Smooth muscle cell (in vitro differentiated cells): Measurements from ENCODE around the gene LRP5. TPM values are rescaled to one million over a fixed set of nuclear protein-coding genes. Genes with fewer than 3 reads are reported as not detected.

Experiments used
- DNase-seq: peaks from one replicate; lab custom pipeline; 2025; ENCODE audit not compliant: unreplicated experiment; lab: John Stamatoyannopoulos, UW
- H2AFZ ChIP-seq: fragments of 200-600 bp; sonication (generic); 2 replicates; pipeline ENCODE4 v1.6.0; 2016; ENCODE audit warnings: antibody characterized with exemption, low read depth, mild to moderate bottlenecking
- H3F3A ChIP-seq: fragments of 200-600 bp; sonication (generic); 2 replicates; pipeline ENCODE4 v1.6.0; 2017; ENCODE audit warnings: antibody characterized with exemption, low read depth
- H3K27ac ChIP-seq: fragments of 200-600 bp; sonication (generic); 2 replicates; pipeline ENCODE4 v1.5.1; 2016; ENCODE audit warnings: low read depth, mild to moderate bottlenecking
- H3K27me3 ChIP-seq: fragments of 200-600 bp; sonication (generic); 2 replicates; pipeline ENCODE4 v1.6.1; 2016; ENCODE audit warnings: low read depth, mild to moderate bottlenecking
- H3K36me3 ChIP-seq: fragments of 200-600 bp; sonication (generic); 2 replicates; pipeline ENCODE4 v1.5.1; 2016; ENCODE audit warnings: low read depth
- H3K4me1 ChIP-seq: fragments of 200-600 bp; sonication (generic); 2 replicates; pipeline ENCODE4 v1.5.1; 2016; ENCODE audit warnings: low read depth
- H3K4me2 ChIP-seq: fragments of 200-600 bp; sonication (generic); 2 replicates; pipeline ENCODE4 v1.6.0; 2016; ENCODE audit warnings: mild to moderate bottlenecking
- H3K4me3 ChIP-seq: fragments of 200-600 bp; sonication (generic); 2 replicates; pipeline ENCODE4 v1.5.1; 2016; ENCODE audit warnings: mild to moderate bottlenecking
- H3K79me2 ChIP-seq: fragments of 200-600 bp; sonication (generic); 2 replicates; pipeline ENCODE4 v1.6.0; 2016; ENCODE audit warnings: low read depth, mild to moderate bottlenecking
- H3K9ac ChIP-seq: fragments of 200-600 bp; sonication (generic); 2 replicates; pipeline ENCODE4 v1.6.0; 2016; ENCODE audit warnings: low read depth
- H3K9me3 ChIP-seq: fragments of 200-600 bp; sonication (generic); replicated peaks from 2 replicates; pipeline ENCODE4 v1.5.1; 2016; ENCODE audit warnings: low read depth
- H4K20me1 ChIP-seq: fragments of 200-600 bp; sonication (generic); 2 replicates; pipeline ENCODE4 v1.6.0; 2016; ENCODE audit warnings: low read depth
- CTCF ChIP-seq: fragments of 200-600 bp; sonication (generic); IDR thresholded peaks from 2 replicates; pipeline ENCODE4 v1.5.1; 2017; ENCODE audit warnings: borderline replicate concordance, mild to moderate bottlenecking, antibody characterized with exemption; ENCODE audit not compliant: insufficient read depth, poor library complexity, severe bottlenecking
- WGBS: methylation state at CpG from one replicate; pipeline ENCODE4 v1.1.7; 2016; ENCODE audit warnings: low lambda C conversion rate; 5-methylcytosine and 5-hydroxymethylcytosine counted together
- polyA plus RNA-seq: library from polyadenylated mRNA; unstranded; fragments of >200 nt; fragmentation: Nextera tagmentation; extraction: Ambion mirVana; gene quantifications from 2 replicates; pipeline ENCODE4 v1.2.1, GENCODE V29; 2016
- total RNA-seq: library from RNA; depleted of rRNA; stranded (reverse); fragments of >200 nt; gene quantifications from 2 replicates; pipeline ENCODE4 v1.2.3, GENCODE V29; 2014

LRP5 gene
- total and polyA plus RNA-seq, 2 experiments from 2014 or later: 16.1 to 26.6 TPM

- H3K79me2 ChIP-seq: peaks cover 77% of the 10 kb centered on the region
- peaks cover 10% of the 10 kb centered on the region for H3F3A ChIP-seq
Observed at GRCh38 chr11:68326334-68327215, 14.2 kb downstream of the LRP5 start.

GRCh38 chr11:68327586-68328370, 15.4 kb downstream of the LRP5 start:
- peaks cover 71% of the 10 kb centered on the region for H4K20me1 ChIP-seq

More at GRCh38 chr11:68326334-68327215, 14.2 kb downstream of the LRP5 start:
- peaks cover 78% of the 10 kb centered on the region for H4K20me1 ChIP-seq
- TF ChIP-seq CTCF: no peak
- no peak overlapping the region for H3K4me3 ChIP-seq
- DNase-seq: no peak
- H3K4me2 ChIP-seq: no peak overlapping the region
- peaks cover 37% of the 10 kb centered on the region for H3K4me1 ChIP-seq
- H3K9ac ChIP-seq: no peak overlapping the region
- H3K27me3 ChIP-seq: no peaks in the 10 kb centered on the region
- H3K27ac ChIP-seq: no peak overlapping the region
- no peaks in the 10 kb centered on the region for H3K36me3 ChIP-seq
- 95% methylated on average over 28 of the region's 28 CpGs for WGBS
- H2AFZ ChIP-seq: no peak overlapping the region
- no peaks in the 10 kb centered on the region for H3K9me3 ChIP-seq

GRCh38 chr11:68328374-68329091, 16.1 kb downstream of the LRP5 start:
- Histone ChIP-seq H3K4me3 (no peak overlapping the region), H3K4me1 (peaks cover 43% of the 10 kb centered on the region), H3K36me3 (no peaks in the 10 kb centered on the region), H4K20me1 (peaks cover 66% of the 10 kb centered on the region), H3K27me3 (no peaks in the 10 kb centered on the region), H3K27ac (no peak overlapping the region), H2AFZ (no peak overlapping the region), H3K79me2 (peaks cover 59% of the 10 kb centered on the region), H3K9me3 (no peaks in the 10 kb centered on the region), H3K4me2 (peak overlapping the region; percentile 61), H3K9ac (no peak overlapping the region), H3F3A (peaks cover 10% of the 10 kb centered on the region)
- DNase-seq: no peak
- WGBS: 44% methylated on average over 25 of the region's 25 CpGs
- TF ChIP-seq CTCF: no peak

More at GRCh38 chr11:68327586-68328370, 15.4 kb downstream of the LRP5 start:
- peaks cover 10% of the 10 kb centered on the region for H3F3A ChIP-seq
- H3K4me2 ChIP-seq: peak overlapping the region; percentile 61
- no peaks in the 10 kb centered on the region for H3K9me3 ChIP-seq
- no peak for TF ChIP-seq CTCF
- H3K9ac ChIP-seq: no peak overlapping the region
- H2AFZ ChIP-seq: no peak overlapping the region
- no peak overlapping the region for H3K27ac ChIP-seq
- H3K79me2 ChIP-seq: peaks cover 67% of the 10 kb centered on the region
- H3K27me3 ChIP-seq: no peaks in the 10 kb centered on the region
- H3K36me3 ChIP-seq: no peaks in the 10 kb centered on the region
- no peak for DNase-seq
- WGBS: 75% methylated on average over 19 of the region's 19 CpGs
- peaks cover 43% of the 10 kb centered on the region for H3K4me1 ChIP-seq
- no peak overlapping the region for H3K4me3 ChIP-seq
